ENCODE measurements around the gene CNFN.
A peak's percentile ranks its signal among the peaks of the same experiment; 100 is the strongest.

Gene CNFN

DNA sequence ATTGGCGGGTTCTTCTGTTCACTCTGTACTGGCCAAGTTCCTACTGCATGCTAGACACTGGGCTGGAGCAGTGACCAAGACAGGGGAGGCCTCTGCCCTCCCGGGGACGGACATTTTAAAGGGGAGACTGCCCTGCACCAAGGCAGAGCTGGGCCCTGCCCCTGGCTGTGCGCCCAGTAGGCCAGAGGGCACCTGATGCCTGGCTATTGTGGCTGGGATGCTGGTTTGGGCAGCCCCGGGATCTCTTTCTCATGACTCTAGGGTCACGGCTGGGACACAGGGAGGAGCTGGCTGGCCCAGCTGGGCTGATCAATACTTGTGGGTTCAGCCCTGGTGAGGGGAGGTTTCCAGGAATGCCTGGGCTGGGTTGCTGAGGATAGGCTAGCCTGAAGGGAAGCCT is 19.4 kb upstream of the CNFN start:
- DNase-seq (ENCODE audit: low read depth) = no peak

DNA sequence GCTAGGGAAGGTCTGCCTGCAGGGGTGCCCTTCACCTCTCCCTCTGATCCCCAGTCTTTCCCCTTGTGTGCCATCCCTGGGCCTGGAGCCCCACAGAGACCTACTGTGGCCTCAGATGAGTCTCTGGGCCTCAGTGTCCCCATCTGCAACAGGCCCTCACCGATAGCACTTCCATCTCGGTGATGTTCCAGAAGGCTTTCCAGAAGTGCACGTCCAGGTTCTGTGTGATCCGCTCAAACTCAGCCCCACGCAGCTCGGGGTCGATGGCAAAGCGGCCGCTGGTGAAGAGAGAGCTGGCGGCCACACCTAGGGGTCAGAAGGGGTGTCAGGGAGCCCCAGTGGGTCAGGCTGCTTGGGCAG is 17.7 kb upstream of the CNFN start:
- no peak for DNase-seq (ENCODE audit: low read depth)

DNA sequence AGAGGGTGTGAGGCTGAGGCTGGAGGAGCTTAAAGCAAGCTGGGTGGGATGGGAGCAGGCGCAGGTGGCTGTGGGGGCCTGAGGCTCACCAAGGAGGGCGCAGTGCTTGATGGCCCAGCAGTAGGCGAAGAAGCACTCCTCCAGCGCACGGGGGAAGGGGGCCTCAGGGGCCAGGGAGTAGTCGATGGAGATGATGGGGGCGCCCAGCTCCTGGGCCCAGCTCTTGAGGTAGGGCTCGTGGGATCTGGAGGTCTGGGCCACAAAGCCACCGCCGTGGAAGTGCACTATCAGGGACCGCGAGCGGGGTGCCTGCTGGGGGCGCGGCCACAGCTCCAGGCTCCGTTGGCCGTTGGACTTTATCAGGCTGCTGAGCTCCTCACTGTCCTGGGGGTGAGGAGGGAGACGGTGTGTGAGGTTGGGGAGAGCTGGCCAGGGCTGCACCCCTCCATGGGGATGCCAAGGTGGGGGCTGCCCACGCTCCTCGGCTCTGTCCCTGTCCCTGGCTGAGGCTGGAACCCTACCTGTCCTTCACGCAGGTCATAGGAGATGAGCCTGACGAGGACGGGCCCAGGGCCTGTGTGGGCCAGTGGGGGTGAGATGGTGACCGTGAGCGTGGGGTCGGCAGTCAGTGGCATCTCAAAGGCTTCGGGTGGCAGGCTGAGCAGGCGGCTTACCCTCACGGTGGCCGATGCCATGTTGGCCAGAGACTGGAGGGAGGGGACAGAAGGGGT is 17.2 kb upstream of the CNFN start:
- DNase-seq (ENCODE audit: low read depth) = no peak

GRCh38 chr19:42406111-42406510 is 16.0 kb upstream of the CNFN start:
- no peak for DNase-seq (ENCODE audit: low read depth)

- DNase-seq (ENCODE audit: low read depth) = no peak
These were observed 13.5 kb upstream of the CNFN start for GRCh38 chr19:42403586-42403985.

DNA sequence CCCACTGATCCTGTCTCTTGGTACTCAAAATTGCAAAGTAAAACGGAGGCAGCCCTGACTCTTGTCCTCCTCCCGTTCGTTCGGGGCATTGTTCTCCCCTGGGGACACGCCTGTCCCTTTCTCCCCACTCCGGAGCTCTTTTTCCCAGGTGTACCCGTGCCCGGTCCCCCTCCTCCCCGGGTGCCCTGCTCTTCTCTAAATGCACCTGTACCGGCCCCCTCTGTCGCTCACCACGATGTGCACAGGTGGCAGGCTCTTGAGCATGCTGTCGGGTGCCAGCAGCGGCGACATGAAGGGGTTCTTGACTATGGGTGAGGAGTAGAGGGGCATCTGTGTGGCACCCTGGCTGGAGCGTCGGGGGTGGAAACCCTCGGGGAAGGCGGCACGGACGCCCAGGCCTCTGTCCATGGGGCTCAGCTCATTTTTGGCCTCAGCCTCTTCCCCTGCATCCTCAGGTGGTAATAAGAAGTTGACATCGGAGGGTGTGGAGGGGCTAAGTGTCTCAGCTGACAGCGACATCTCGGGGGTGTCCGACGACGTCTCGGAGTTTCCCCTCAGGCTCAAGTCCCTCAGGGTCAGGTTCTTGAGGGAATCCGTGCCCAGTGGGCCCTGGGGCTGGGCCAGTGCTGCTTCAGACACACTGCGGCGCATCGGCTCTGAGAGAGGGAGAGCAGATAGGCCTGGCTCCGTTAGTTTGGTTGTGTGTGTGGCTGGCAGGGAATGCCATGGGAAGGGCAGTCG is 12.4 kb upstream of the CNFN start:
- no peak for DNase-seq (ENCODE audit: low read depth)

- peak; percentile 41 for DNase-seq (ENCODE audit: low read depth)
These were observed 11.5 kb upstream of the CNFN start for GRCh38 chr19:42401365-42402303.

DNA sequence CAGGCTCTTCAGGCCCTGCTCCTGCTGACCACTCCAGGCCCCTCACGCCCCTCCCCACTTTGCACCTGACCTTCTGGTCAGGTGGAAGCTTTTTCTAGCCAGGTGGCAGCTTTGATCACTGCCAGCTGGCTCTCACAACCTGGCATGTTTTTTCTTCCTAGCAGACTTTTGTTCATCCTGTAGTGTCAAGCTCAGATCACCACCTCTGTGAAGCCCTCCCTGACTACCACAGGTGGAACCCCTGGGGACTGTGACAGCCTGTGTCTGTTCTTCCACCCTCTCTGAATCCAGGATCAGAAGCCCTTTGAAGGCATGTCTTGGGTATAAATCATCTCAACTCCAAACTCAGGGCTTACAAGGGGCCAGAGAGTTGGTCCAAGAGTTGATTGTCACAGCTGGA is 10.3 kb upstream of the CNFN start:
- no peak for DNase-seq (ENCODE audit: low read depth)

GRCh38 chr19:42397263-42398166 is 7.4 kb upstream of the CNFN start:
- no peak for DNase-seq (ENCODE audit: low read depth)

DNA sequence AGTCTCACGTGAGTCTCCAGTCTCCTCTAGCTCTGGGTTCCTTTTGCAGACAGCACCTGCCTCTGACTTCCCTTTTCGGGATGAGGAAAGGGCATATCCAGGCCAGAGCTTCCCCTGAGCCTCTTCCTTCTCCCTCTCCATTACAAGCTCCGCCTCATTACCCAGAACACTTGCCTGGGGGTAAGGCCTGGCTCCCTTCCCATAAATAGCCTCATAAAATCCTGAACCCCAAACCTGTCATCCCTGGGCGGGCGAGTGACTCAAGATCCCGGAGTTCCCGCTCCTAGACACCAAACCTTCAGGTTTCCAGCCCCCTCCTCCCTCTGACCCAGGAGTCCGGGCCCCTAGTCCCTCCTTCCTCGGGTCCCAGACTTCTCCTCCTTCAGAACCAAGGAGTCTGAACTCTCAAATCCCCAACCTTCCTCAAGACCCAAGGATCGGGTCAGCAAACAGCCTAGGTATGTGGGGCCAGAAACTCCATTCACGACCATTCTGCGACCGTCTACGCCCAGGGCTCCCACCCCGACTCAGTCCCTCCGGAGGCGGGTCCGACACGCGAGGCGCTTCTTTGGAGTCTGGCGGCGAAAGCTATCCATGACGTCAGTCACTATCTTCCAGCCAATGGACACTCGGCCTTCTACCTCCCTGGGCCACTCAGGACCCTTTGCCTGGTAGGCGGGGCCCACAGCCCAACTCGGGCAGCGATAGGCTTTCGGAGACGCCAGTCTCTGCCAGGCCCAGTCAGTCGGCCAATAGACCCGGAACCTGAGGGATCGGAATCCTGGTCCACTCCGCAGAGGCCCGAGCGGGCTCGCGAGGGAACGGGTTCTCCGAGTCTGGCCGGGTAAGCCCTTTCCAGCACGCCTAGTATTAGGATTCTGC is 6.5 kb upstream of the CNFN start:
- peak; percentile 84 for DNase-seq (ENCODE audit: low read depth)

- DNase-seq (ENCODE audit: low read depth) = no peak
These were observed 4.7 kb upstream of the CNFN start for GRCh38 chr19:42394751-42395150.

- no peak for DNase-seq (ENCODE audit: low read depth)
These were observed 2.1 kb upstream of the CNFN start for GRCh38 chr19:42392165-42392564.

- no peak for DNase-seq (ENCODE audit: low read depth)
These were observed 1.1 kb downstream of the CNFN start for GRCh38 chr19:42388851-42389489.

DNA sequence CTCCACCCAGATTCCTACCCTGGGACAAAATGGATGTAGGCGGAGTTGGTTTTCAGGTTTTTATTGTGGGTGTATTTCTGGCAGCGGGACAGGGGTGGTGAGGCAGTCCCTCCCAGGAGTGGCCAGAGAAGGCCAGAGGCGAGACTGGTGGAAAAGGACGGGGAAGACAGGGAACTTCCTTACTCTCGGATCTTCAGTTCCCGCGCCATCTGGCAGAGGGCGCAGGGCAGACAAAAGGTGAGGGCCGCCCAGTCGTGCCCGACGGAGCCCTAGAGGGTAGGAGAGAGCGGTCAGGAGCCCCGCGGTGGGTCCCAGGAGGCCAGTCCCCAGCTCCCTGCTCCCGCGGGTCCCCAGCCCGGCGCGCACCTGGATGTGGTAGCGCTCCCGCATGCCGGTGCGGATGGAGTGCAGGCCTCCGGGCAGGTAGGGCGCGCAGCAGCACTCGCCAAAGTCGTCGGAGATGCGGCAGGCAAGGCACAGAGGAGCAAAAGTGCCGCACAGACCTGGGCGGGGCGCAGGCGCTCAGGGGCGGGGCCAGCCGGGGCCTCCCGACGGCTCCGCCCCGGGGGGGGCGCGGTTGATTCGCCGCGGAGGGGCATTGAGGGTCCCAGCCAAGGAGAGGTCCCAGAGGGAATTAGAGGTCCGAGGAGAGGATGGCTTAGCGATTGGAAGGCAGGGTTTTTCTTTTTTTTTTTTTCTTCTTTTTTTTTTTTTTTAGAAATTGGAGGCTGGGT is 3.0 kb downstream of the CNFN start:
- peak; percentile 26 for DNase-seq (ENCODE audit: low read depth)

GRCh38 chr19:42380155-42380554 is 9.9 kb downstream of the CNFN start:
- no peak for DNase-seq (ENCODE audit: low read depth)

DNA sequence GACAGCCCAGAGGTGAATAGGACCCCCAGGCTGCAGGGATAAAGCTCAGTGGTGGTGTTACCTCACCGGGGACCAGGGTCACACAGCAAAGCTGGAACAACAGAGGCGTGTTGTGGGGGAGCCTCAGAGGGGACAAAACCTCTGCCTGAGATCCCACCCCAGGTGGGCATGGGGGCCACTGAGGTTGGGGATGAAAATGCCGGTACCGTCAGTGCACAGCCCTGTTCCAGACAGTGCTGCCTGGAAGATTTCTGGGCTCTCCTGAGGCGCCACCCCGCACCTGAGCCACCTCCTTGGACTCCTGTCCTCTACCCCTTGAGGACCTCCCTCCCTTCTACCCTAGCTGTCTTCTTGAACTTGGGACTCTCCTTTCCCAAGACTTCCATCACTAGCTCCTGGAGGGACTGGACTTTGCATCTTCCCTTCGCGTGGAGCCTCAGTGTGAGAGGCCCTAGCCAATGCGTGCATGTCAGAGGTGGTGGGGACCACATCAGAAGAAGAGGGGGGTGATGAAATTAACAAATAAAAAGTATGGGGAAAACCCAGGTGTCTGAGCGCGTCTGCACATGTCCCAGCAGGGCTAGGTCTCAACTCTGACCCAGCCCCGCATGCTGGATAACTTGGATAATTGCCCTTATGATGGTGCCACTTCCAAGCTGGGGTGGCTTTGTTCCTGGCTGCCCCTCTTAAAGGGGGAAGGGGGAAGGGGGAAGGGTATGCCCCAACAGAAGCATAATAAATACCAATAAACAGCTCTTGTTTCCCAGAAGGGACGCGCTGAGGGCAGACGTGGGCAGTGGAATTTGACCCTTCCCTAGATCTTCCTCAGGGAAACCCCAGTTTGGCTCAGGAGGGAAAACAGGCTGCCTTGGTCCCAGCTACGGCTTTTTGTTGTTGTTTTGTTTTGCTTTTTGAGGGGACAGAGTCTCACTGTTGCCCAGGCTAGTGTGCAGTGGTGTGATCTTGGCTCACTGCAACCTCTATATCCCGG is 11.6 kb downstream of the CNFN start:
- DNase-seq (ENCODE audit: low read depth) = no peak

DNA sequence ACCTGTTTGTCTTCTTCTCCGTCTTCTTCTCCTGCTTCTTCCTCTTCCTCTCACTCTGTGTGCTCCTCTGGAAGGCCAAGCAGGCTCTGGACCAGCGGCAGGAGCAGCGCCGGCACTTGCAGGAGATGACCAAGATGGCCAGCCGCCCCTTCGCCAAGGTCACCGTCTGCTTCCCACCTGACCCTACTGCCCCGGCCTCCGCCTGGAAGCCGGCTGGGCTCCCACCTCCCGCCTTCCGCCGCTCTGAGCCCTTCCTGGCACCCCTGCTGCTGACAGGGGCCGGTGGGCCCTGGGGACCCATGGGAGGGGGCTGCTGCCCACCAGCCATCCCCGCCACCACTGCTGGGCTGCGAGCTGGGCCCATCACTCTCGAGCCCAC is 13.9 kb downstream of the CNFN start:
- no peak for DNase-seq (ENCODE audit: low read depth)
